Stimulated activated CD8-positive, alpha-beta memory T cell treated with anti-CD3 and anti-CD28 coated beads, Interleukin-12 subunit alpha, Interleukin-12 subunit beta, amount 100 ng/mL, for 4 hours (primary cell): ENCODE measurements around the gene MLXIP.
"Not testable (repeated sequence)": the region's sequence is repeated elsewhere in the genome, so short reads cannot be mapped to it uniquely, and the experiment has no call there.

Experiments
- DNase-seq: peaks from one replicate; pipeline ENCODE4 v3.0.0-alpha.2; 2020; ENCODE audit warnings: low read depth

Gene MLXIP

DNA sequence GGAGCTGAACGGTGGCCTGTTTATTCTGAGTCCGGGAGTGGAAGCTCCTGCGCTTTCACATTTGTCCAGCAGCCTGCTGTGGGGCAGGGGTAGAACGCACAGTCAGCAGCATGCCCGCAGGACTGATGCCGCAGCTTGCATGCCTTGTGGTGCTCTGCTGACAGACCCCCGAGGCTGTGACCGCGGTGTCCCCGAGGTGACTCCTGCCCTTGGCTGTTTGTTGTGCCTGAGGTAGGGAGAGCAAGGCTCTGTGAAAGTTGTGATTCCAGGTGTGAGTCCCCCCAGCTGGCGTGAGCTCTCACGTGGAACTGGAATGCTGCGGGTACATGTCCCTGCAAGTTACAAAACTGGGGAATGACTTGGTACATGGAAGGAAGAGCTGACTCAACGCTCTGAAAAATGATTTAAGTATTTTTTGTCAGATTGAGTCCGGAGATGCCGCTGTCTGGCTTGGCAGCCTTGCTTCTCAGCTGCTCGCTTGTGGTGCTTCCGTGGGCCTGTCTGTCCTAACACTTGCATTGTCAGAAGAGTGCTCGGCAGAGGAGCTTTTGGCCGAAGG lies 18.1 kb downstream of the MLXIP start:
- DNase-seq: no peak

DNA sequence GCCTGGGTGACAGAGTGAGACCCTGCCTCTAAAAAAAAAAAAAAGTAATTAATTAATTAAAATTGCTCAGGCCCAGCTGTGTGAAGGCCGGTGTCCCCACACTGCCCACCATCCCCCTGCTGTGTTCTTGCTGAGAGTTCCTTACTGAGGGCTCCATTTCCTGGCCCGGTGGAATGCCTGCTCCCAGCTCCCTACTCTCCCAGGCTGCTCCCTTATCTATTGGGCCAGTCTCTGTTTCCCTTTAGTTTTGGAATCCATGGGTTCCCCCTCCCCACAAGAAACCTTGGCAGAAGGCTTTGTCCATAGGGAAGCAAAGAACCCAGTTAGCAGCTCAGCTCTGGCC lies 19.0 kb downstream of the MLXIP start:
- DNase-seq: no peak

DNA sequence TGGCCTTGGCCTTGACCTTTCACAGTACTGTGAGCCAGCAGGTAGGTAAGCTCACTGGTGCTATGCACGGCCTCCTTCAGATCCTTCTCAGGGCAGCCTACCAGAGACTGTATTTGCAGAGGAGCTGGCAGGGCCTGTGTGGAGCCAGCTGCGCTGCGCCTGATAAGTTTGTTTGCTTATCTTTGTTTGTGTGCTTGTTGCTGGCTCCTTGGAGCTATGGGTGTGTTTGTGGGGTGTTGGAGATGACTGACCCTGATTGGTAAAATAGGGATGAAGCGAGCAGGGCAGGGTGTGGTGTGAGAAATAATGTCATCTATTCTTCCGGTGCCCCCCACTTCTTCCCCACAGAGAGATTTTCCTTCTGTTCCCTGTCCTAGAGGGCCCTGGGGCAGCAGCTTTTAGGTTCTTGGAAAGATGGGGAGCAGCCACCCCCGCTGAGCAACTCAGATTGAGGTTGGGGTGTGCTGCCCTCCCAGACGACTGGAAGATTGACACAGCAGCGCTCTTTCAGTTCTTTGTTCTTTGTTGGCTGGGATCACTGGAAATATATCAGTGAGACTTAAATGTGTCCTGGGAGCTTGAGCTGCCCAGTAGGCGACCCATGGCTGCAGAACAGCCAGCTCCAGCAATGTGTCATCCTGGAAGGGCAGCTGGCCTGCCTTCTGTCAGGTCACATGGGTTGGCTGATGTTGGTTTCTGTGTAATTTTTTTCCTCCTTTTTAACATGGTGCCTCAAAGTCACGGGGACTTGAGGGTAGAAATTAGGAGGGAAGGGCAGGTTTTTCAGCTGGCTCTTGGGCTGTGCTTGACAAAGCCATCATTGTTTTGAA lies 19.6 kb downstream of the MLXIP start:
- DNase-seq: no peak

DNA sequence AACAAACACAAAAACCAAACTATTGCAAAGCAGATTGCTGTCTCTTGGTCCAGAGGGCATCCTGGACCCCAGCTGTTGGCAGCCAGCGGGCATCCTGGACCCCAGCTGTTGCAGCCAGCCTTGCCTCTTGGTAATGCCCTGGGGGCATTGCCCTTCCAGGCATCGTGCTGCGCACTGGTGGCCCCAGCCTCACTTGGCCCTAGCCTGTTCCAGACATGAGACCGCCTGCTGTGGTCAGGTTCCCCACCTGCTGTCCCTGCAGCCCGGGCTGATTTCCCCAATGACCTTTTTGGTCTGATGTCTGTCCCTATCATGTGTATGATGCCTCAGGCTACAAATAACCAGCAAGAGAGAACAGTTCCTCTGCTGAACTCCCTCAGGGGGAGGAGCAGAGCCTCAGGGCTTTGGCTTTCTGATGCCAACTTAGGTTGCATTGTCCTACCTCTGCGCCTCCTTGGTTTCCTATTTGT lies 20.8 kb downstream of the MLXIP start:
- no peak for DNase-seq

DNA sequence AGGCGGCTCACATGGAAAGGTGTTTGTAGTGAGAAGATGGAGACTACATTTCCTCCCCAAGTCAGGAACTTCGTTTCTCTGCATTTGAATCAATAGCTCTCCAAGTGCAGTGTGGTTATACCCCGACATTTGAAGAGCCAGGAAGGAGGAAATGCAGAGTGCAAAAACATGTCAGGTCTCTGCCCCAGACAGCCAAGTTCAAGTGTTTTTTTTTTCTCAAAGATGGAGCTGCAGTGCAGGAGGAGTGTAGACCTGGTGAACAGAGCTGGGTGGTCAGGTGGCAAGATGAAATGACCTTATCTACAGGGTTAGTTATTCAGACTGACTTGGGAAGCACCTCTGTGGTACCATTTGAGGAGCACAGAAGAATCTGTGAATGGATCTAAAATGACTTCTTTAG lies 21.3 kb downstream of the MLXIP start:
- no peak for DNase-seq

DNA sequence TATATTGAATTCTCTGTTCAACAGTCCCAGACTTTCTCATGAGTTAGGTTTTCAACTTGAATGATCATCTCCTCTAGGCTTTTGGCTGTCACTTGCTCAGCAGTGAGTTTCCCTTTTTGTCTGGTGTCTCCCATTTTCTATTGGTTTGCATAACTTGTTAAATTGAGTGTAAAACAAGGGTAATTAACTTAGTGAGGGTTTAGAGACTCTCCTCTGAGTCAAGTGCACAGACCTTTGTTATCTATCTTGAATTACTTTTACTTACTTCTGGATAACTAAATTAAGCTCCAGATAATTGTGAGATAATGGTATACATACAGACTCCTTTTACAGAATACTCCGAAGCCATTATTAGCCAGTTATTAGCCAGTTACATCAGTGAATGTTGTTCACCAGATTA lies 22.0 kb downstream of the MLXIP start:
- DNase-seq: no peak

DNA sequence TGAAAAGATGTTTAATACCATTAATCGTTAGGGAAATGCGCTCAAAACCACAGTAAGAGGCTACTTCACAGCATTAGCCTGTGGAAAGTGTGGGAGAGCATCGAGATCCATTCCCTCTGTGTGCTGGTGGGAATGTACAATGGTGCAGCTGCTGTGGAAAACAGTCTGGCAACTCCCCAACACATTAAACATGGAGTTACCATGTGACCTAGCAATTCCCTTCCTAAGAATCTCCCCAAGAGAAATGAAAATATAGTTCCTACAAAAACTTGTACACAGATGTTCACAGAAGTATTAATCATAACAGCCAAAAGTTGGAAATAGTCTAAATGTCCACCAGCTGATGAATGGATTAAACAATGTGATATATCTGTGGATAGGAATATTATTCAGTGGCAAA lies 23.8 kb downstream of the MLXIP start:
- no peak for DNase-seq

DNA sequence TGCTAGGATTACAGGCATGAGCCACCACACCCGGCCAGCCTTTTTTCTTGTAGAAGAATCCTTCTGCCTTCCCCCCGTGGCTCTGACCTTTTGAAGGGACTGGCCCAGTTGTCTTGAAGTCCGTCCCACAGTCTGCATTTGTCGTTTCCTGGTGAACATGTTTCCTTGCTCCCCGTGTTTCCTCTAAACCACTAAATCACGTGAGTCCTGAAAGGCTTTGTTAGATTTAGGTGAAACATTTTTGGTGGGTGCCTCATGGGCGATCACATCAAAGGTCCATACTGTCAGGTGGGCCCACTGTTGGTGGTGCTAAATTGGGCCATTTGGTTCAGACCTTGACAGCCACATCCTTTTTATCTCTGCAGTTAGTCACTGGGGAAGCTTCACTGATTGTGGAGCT lies 26.3 kb downstream of the MLXIP start:
- no peak for DNase-seq

DNA sequence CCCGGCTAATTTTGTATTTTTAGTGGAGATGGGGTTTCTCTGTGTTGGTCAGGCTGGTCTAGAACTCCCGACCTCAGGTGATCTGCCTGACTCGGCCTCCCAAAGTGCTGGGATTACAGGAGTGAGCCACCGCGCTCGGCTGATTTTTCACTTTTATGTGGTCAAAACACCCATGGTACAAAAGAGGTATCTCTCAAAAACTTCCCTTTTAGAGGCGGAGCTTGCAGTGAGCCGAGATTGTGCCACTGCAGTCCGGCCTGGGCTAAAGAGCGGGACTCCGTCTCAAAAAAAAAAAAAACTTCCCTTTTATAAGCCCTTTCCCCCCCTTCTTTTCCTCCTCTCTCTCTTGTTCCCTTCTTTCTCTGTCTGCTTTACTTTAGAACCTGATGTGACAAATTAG lies 26.9 kb downstream of the MLXIP start:
- not testable (repeated sequence) for DNase-seq

DNA sequence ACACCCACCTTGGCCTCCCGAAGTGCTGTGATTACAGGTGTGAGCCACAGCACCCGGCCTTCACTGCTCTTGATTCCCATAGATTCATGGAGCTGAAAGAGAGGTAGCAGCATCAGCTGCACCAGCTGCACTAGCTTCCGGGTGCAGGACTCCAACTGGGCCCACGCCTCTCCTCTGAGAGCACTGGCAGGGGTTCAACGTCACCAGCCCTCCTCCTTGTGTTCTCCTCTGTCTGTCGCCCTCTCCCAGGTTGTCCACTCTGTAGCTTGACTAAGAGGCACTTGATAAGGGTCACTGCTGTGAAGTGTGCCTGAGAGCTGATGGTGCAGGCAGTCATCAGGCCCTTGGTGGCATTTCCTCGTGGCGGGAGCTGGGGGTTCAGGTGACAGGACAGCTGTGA lies 28.3 kb downstream of the MLXIP start:
- no peak for DNase-seq

DNA sequence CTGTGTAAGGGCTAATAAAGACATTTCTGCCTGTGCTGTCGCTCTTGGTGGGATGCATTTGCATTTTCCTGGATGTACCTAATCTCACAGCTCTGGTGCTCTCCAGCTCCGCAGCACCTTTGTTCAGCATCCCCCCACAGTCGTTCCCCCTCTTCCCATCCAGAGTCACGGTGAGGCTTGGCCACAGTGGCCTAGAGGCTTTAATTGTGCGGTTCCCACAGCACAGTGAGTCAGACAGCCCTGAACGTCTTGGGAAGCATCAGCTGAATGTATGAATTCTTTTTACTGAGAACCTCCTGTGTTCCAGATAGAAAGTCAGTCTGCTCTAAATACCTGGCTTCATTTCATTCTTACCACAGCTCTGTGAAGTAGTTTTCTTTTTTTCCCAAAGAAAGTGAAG lies 28.7 kb downstream of the MLXIP start:
- no peak for DNase-seq

DNA sequence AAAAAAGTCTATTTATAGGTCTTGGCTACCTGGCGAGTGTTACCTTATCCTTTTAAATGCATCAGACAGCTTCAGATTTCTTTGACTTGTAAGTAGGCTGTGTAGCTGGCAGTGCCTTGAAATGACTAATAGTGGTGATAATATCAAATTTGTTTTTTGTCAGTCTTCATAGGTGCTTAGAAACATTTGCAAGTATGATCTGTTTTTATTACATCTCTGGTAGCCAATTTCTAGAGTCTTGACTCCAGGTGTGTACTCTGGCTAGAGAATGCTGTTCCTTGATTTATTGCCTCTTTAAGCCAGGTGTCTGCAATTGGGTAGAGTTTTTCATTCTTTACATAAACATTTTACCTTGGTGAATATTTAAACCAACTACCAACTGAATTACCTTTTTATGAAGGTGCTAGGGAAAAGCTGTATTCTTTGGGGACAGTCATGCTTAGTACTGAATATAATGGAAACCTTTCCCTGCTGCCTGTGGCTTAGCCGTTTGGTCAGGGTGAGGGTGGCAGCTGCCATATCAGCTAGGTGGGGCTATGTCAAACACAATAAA lies 32.6 kb downstream of the MLXIP start:
- DNase-seq: no peak

DNA sequence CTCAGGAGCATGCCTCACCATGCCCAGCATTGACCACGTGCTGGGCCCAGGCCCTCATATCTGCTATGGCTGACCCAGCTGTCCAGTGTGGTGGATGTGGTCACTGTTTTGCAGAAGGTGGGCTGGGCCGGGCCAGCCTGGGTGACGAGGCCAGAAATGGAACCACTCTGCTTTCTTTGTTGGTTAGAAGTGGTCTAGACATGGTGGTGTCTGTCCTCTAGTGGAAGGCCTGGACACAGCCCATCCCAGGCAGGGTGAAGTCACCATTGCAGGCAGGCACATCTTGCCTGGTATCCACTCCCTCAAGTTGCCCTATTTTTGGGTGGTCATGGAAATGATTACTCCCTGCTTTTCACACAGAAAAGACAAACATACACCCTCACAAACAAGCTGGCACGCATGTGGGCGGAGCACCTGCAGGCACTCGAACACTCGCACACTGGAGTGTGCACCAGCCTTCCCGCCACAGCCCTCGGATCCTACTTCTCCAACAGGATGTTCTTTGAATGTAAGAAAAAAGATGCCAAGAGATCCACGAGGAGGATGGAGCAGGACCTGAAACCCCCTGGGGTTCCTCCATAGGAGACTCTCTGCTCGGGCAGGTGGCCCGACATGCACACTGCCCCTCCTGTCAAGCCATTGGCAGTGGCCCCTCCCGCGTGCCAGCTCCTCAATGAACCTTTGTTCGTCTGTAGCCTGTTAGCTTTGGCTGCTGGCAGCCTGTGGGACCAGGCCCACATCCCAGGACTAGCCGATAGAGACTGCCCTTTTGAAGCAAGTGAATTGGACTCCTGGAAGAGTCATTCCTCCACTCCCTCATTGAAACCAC lies 38.4 kb downstream of the MLXIP start:
- DNase-seq: no peak

DNA sequence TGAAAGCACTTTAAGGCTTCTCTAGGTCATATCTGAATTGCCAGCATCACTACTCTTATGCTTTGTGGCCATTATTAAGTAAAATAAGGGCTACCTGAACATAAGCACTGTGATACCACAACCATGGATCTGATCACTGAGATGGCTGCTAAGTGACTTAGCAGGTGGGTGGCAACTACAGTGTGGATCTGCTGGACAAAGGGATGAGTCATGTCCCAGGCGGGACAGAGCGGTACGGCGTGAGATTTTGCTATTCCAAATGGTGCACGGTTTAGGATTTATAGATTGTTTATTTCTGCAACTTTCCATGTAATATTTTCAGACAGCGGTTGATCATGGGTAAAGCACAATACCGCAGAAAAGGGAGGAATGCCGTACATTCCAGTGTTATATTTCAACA lies 39.4 kb downstream of the MLXIP start:
- DNase-seq: no peak

DNA sequence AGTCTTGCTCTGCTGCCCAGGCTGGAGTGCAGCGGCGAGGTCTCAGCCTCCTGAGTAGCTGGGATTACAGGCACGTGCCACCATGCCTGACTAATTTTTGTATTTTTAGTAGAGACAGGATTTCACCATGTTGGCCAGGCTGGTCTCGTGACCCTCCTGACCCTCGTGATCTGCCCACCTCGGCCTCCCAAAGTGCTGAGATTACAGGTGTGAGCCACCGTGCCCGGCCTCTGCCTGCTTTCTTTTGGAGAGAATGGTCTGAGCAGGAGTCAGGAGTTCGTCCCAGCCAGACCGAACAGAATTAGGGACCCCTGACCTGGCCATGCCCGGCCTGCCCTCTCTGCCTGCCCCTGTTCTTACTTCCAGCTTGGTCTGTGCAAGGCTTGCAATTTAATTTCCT lies 42.8 kb downstream of the MLXIP start:
- DNase-seq: not testable (repeated sequence)

DNA sequence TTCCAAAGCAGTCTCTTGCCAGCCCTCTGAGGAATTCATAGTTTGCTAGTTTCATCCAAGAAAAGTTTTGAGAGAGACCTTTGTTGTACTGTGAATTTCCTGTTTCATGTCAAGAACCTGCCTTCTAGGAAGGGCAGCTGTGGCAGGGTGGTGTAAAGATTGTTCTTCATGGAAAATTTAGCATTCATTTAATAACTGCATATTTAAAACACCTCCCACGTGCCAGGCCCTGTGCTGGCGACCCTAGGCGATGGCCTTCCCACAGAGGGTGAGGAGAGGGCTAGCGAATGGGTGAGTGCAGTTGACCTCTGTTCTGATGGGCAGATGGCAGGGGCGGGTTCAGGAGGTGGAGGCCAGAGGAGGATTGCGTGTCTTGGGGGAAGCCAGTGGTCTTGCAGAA lies 43.2 kb downstream of the MLXIP start:
- no peak for DNase-seq

DNA sequence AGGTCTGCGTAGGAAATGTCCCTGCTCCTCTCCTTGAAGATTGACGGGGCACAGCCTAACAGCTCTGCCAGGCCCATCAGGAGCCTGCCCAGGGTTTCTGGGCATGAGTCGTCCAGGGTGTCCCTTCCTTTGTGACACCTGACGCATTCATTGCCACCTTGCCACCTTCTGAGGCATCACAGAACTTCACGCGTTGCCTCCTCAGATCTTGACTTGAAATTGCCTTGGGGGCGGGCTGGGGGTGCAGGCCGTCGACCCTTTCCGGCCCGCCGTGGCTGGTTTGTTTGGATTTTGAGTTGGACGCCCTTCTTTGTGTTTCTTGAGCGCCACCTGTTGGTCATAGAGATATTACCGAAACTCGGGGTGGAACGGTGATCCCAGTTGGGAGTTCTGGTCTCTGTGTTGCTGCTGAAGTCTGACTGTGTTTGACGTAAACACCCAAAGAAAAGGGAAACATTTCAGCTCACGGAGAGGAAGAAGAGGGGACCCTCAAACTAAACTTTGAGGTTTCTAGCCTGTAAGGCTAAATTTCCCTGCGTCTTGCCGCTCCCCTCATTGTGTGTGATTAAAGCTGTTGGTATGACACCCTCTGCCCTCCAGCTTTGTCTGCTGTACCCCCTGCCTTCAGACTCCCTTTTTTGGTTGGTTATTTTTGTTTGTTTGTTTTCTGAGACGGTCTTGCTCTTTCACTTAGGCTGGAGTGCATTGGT lies 44.6 kb downstream of the MLXIP start:
- DNase-seq: peak; percentile 39

DNA sequence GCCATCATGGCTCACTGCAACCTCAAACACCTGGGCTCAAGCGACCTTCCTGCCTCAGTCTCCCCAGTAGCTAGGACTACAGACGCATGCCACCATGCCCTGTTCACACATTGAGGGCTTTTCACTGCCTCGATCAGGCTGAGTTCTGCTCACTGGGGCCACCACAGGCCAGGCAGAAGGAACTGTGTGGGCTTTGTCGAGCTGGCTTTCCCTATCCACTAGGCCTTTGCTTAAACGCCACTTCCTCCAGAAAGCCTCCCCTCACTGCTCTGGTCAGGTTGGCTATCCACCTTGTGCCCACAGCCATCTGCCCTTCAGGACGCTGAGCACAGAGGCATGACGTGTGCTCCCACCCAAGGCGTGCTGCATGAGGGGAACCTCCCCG lies 45.2 kb downstream of the MLXIP start:
- DNase-seq: no peak

DNA sequence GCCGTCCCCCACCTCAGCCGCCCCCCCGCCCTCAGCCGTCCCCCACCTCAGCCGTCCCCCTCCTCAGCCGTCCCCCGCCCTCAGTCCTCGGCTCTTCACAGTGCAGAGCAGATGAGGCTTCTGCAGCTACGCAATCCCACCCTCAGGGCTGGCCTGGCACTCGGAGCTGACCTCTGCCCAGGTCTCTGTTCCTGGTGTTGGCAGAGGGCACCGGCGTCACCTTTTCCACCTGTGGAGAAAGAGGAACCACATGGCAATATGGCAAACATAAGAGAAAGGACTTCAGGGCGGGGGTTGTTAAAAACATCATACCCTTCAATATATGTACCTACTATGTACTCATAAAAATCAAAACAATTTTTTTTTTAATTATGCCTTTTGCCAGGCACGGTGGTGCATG lies 45.8 kb downstream of the MLXIP start:
- no peak for DNase-seq

DNA sequence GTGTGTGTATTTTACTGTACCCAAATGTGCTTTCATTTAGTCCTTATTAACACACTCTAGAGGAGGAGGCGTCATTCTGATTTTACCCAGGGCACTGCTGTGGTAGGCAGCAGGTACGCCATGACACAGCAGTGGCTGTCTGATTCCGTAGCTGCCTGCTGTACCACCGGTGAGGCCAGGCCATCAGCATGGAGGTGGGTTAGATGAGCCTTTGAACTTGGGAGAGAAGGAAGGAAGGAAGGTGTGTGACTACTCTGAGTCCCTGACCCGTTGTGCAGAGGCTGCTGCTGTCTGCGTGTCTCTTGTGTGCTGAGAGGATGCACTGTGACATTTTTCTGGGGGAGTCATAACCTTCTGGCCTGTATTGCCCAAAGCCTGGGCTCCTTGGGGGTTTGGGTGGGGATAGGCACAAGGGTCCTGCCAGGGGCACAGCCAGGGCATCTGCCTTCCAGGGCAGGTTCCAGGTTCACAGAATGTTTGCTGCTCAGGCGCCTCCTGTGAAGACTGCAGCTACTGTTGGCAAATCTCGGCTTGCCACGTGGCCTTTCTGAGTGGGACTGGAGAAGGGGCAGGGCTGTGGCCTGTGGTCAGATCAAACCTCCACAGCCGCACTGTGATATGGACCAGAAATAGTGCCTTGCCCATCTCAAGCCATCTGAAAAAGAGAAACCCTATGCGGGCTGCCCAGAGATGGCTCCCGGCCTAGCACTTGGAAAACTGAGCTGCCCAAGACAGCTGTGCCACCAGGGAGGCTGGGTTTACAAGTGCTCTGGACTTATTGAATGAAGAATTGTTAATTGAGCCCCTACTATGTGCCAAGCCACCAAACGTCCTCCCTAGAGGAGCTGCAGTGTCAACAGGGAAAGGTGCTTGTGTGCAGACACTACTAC lies 47.1 kb downstream of the MLXIP start:
- no peak for DNase-seq

DNA sequence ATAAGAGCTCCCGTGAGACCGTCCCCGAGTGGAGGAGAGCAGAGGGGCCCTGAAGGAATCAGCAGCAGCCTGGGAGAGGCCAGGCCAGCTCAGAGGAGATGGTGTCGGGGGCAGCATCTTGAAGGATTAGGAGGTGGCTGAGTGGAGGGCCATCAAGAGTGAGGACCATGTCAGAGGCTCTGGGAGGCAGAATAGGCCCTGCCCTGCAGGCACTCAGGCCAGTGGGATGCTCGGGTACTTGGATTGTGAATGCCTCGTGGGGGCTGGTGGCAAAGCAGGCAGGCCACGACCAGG lies 47.7 kb downstream of the MLXIP start:
- DNase-seq: no peak
